ENCODE data around the gene ADTRP.

ADTRP gene

DNA sequence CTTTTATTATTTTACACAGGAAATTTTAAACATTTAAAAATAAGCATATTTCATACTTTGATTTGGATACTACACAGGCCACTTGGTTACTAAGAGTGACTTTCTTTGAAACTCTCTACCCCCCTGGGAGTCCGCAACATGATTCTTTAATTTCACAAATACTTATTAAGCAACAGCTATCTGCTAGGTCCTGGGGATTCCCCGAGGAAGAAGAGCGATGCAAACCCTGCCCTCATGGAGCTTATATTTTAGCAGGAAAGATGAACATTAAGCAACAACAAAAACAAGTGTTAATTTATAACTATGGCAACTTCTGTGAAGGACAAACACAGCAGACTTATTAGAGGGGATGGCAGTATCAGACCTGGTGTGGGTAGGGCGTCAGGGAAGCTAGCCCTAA is 3.9 kb upstream of the ADTRP start:
- H3K9me3 ChIP-seq (ENCODE audit: control insufficient read depth, low read length), result no peaks in the 10 kb centered on the region
- no peak overlapping the region for H2AFZ ChIP-seq
- H3K4me1 ChIP-seq, result peaks cover 11% of the 10 kb centered on the region
- TF ChIP-seq, protein P1, sequence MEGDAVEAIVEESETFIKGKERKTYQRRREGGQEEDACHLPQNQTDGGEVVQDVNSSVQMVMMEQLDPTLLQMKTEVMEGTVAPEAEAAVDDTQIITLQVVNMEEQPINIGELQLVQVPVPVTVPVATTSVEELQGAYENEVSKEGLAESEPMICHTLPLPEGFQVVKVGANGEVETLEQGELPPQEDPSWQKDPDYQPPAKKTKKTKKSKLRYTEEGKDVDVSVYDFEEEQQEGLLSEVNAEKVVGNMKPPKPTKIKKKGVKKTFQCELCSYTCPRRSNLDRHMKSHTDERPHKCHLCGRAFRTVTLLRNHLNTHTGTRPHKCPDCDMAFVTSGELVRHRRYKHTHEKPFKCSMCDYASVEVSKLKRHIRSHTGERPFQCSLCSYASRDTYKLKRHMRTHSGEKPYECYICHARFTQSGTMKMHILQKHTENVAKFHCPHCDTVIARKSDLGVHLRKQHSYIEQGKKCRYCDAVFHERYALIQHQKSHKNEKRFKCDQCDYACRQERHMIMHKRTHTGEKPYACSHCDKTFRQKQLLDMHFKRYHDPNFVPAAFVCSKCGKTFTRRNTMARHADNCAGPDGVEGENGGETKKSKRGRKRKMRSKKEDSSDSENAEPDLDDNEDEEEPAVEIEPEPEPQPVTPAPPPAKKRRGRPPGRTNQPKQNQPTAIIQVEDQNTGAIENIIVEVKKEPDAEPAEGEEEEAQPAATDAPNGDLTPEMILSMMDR (IDR thresholded peaks at IDR 0.05), result no peak
- H3K27me3 ChIP-seq (ENCODE audit: control insufficient read depth, insufficient read depth, low read length), result no peaks in the 10 kb centered on the region
- H3K36me3 ChIP-seq (ENCODE audit: control insufficient read depth, insufficient read depth, low read length), result no peaks in the 10 kb centered on the region
- no peak overlapping the region for H3K9ac ChIP-seq
- no peak overlapping the region for H3K27ac ChIP-seq
- H3K4me3 ChIP-seq (ENCODE audit: low read depth, low read length), result no peak overlapping the region
- H3K4me2 ChIP-seq (ENCODE audit: low read length), result no peak overlapping the region
- no peaks in the 10 kb centered on the region for H3K79me2 ChIP-seq

DNA sequence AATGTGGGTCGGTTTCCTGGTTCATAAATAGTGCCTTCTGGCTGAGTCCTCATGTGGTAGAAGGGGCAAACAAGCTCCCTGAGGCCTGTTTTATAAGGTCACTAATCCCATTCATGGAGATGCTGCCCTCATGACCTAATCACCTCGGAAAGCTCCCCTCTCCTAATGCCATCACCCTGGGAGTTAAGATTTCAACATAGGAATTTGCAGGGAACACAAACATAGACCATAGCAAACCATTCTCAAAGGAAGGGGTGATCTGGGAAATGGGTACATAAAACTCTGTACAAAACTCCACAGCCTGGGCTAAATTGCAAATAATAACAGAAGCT is 1.5 kb upstream of the ADTRP start:
- H2AFZ ChIP-seq, result no peak overlapping the region
- H3K9ac ChIP-seq, result no peak overlapping the region
- H3K4me2 ChIP-seq (ENCODE audit: low read length), result no peak overlapping the region
- H3K4me1 ChIP-seq, result peaks cover 11% of the 10 kb centered on the region
- H3K4me3 ChIP-seq (ENCODE audit: low read depth, low read length), result no peak overlapping the region
- no peaks in the 10 kb centered on the region for H3K79me2 ChIP-seq
- no peaks in the 10 kb centered on the region for H3K9me3 ChIP-seq (ENCODE audit: control insufficient read depth, low read length)
- H3K36me3 ChIP-seq (ENCODE audit: control insufficient read depth, insufficient read depth, low read length), result no peaks in the 10 kb centered on the region
- TF ChIP-seq, protein P1 (IDR thresholded peaks at IDR 0.05), result no peak
- no peak overlapping the region for H3K27ac ChIP-seq
- no peaks in the 10 kb centered on the region for H3K27me3 ChIP-seq (ENCODE audit: control insufficient read depth, insufficient read depth, low read length)

DNA sequence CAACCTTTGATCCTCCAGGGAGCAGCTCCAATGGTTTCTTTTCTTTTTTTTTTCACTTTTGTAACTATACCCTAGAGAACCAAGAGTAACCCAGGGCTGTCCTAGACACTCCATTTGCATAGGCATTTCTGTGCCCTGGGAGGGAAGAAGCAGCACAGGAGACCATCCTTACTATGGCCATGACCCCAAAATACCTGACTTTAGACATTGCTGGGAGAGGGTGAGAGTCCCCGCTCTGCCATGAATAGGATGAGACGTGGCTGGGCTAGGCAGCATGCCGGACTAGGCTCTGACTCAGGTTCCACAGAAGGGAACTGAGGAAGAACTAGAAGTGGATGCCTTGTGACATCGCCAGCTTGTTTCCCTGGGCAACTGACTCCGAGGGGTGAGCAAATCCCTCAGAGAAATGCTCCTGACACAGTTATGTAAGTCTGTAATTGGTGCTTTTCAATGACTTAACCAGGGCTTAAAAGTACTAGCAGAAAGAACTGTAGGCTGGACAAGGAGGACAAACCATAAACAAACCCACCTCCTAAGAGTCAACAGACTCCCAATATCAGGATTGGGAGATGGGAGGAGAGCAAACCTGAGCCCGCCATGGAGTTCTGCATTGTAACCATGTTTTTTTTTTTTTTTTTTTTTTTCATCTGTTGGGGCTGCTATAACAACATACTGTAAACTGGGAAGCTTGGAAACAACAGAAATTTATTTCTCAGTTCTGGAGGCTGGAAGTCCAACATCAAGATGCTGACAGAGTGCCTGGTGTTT is 910 bp upstream of the ADTRP start:
- Histone ChIP-seq H3K27me3 (ENCODE audit: control insufficient read depth, insufficient read depth, low read length) (no peaks in the 10 kb centered on the region), H3K79me2 (no peaks in the 10 kb centered on the region), H3K9me3 (ENCODE audit: control insufficient read depth, low read length) (no peaks in the 10 kb centered on the region), H3K9ac (no peak overlapping the region), H3K4me2 (ENCODE audit: low read length) (peak overlapping the region; percentile 40), H2AFZ (peak overlapping the region; percentile 65), H3K27ac (no peak overlapping the region), H3K36me3 (ENCODE audit: control insufficient read depth, insufficient read depth, low read length) (no peaks in the 10 kb centered on the region), H3K4me3 (ENCODE audit: low read depth, low read length) (no peak overlapping the region), H3K4me1 (peaks cover 11% of the 10 kb centered on the region)
- TF ChIP-seq, protein P1 (IDR thresholded peaks at IDR 0.05), result no peak

DNA sequence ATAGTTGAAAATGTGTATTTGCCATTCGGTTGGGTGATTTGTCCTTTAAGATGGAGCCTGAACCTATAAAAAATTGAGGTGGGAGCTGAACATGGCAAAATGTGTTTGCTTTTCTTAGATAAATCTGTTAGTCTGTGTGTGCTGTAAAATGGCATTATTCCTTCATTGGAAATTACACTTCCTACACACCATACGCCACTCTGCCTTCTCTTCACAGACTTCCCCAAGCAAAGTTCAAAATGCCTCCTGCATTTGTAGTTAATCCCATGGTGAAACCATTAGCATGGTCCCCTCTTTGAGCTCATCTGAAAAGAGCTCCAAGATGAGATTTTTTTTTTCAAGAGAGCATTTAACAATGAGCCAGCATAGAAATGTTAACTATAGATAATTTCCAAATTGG is 567 bp downstream of the ADTRP start:
- H3K9me3 ChIP-seq (ENCODE audit: control insufficient read depth, low read length), result no peaks in the 10 kb centered on the region
- H3K27ac ChIP-seq, result no peak overlapping the region

More for the DNA sequence above, 567 bp downstream of the ADTRP start:
- Histone ChIP-seq H3K4me3 (ENCODE audit: low read depth, low read length) (peak overlapping the region; percentile 7), H3K79me2 (no peaks in the 10 kb centered on the region), H2AFZ (no peak overlapping the region), H3K4me2 (ENCODE audit: low read length) (peak overlapping the region; percentile 40), H3K27me3 (ENCODE audit: control insufficient read depth, insufficient read depth, low read length) (no peaks in the 10 kb centered on the region), H3K4me1 (peaks cover 11% of the 10 kb centered on the region), H3K9ac (no peak overlapping the region), H3K36me3 (ENCODE audit: control insufficient read depth, insufficient read depth, low read length) (no peaks in the 10 kb centered on the region)
- TF ChIP-seq, protein P1 (IDR thresholded peaks at IDR 0.05), result no peak
